HG03521 (cell line): Measurements from ENCODE around the gene LRRC14B.

Source experiments
- ATAC-seq: cut with Tn5 transposase; IDR thresholded peaks from one replicate; pipeline ENCODE4 v1.9.1; 2021; ENCODE audit warnings: mild to moderate bottlenecking, moderate library complexity; ENCODE audit not compliant: unreplicated experiment

Gene LRRC14B

GRCh38 chr5:191036-191948, at the start of gene LRRC14B:
LRRC14B (plus strand) TSS chr5:191495; CDS start chr5:191539, 44 bp downstream.
- no peak for ATAC-seq

GRCh38 chr5:141761-142160, 49.5 kb upstream of the LRRC14B start:
- no peak for ATAC-seq

- ATAC-seq = no peak
These were observed 49.0 kb upstream of the LRRC14B start for GRCh38 chr5:142246-142810.

GRCh38 chr5:143041-143440, 48.3 kb upstream of the LRRC14B start:
- ATAC-seq = no peak

GRCh38 chr5:144941-145340, 46.4 kb upstream of the LRRC14B start:
- ATAC-seq = no peak

GRCh38 chr5:145585-146323, 45.5 kb upstream of the LRRC14B start:
- ATAC-seq = no peak

- no peak for ATAC-seq
These were observed 43.5 kb upstream of the LRRC14B start for GRCh38 chr5:147751-148150.

- ATAC-seq = no peak
These were observed 41.4 kb upstream of the LRRC14B start for GRCh38 chr5:149745-150485.

GRCh38 chr5:150746-151145, 40.5 kb upstream of the LRRC14B start:
- ATAC-seq = no peak

GRCh38 chr5:152077-152476, 39.2 kb upstream of the LRRC14B start:
- no peak for ATAC-seq

- ATAC-seq = no peak
These were observed 38.0 kb upstream of the LRRC14B start for GRCh38 chr5:153256-153655.

GRCh38 chr5:154236-154635, 37.1 kb upstream of the LRRC14B start:
- ATAC-seq = no peak

GRCh38 chr5:154826-155225, 36.5 kb upstream of the LRRC14B start:
- ATAC-seq = no peak

- no peak for ATAC-seq
These were observed 35.5 kb upstream of the LRRC14B start for GRCh38 chr5:155651-156410.

GRCh38 chr5:156411-157072, 34.8 kb upstream of the LRRC14B start:
- ATAC-seq = no peak

- ATAC-seq = no peak
These were observed 34.1 kb upstream of the LRRC14B start for GRCh38 chr5:157126-157715.

GRCh38 chr5:157801-158200, 33.5 kb upstream of the LRRC14B start:
- ATAC-seq = no peak

- ATAC-seq = no peak
These were observed 32.4 kb upstream of the LRRC14B start for GRCh38 chr5:158807-159447.
